ENCODE data around the gene ANXA5. TPM values are rescaled to one million over a fixed set of nuclear protein-coding genes. Genes with fewer than 3 reads are reported as not detected.

The ANXA5 gene
- total RNA-seq, 2 donors from 2014 or later, result 186 to 197 TPM

DNA sequence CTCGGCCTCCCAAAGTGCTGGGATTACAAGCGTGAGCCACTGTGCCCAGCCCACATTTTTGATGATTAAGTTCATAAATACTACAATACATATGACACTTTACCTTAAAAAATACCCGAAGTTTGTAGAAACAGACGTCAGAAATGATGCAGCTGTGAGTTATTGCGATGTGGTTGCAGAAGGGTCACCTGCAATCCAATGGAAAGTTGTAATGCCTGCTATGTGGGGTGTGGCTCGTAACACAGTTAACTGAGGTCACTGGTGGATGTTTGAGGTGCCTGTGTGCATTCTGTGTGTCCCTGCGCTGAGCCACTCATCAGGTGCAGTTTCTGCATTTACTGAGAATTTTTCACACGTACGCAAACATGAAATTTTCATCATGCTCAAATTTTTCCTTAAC is 64.1 kb downstream of the ANXA5 start:
- TF ChIP-seq, protein P1, sequence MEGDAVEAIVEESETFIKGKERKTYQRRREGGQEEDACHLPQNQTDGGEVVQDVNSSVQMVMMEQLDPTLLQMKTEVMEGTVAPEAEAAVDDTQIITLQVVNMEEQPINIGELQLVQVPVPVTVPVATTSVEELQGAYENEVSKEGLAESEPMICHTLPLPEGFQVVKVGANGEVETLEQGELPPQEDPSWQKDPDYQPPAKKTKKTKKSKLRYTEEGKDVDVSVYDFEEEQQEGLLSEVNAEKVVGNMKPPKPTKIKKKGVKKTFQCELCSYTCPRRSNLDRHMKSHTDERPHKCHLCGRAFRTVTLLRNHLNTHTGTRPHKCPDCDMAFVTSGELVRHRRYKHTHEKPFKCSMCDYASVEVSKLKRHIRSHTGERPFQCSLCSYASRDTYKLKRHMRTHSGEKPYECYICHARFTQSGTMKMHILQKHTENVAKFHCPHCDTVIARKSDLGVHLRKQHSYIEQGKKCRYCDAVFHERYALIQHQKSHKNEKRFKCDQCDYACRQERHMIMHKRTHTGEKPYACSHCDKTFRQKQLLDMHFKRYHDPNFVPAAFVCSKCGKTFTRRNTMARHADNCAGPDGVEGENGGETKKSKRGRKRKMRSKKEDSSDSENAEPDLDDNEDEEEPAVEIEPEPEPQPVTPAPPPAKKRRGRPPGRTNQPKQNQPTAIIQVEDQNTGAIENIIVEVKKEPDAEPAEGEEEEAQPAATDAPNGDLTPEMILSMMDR (IDR thresholded peaks at IDR 0.05), result no peak
- H3K9me3 ChIP-seq, result no peaks in the 10 kb centered on the region
- no peaks in the 10 kb centered on the region for H3K27me3 ChIP-seq
- DNase-seq (ENCODE audit: low spot score), result no peak
- H3K4me3 ChIP-seq, result no peak overlapping the region
- H3K36me3 ChIP-seq, result no peaks in the 10 kb centered on the region
- H3K27ac ChIP-seq, result no peak overlapping the region
- H3K4me1 ChIP-seq, result no peaks in the 10 kb centered on the region

Other genes starting within 250 kb of the ANXA5 start
- not detected for gene SMIM43, start 68.2 kb upstream of the ANXA5 start, total RNA-seq
- gene EXOSC9, start 104.3 kb upstream of the ANXA5 start, total RNA-seq, result 10 to 100 TPM; 18.8 TPM
- gene CCNA2, start 126.9 kb upstream of the ANXA5 start, total RNA-seq, result 1 to 10 TPM in 1 of 2 donors, under 1 TPM in 1; 0.51 to 1.3 TPM
- 1 to 10 TPM; 4.9 to 5.5 TPM for gene BBS7, start 173.5 kb upstream of the ANXA5 start, total RNA-seq